HG03469 (cell line): ENCODE results near the gene SNN.

Experiments
- ATAC-seq: cut with Tn5 transposase; IDR thresholded peaks from one replicate; pipeline ENCODE4 v1.9.1; 2021; ENCODE audit warnings: mild to moderate bottlenecking, moderate library complexity, moderate number of reproducible peaks; ENCODE audit not compliant: unreplicated experiment

Gene SNN

GRCh38 chr16:11727796-11728543, 59.7 kb downstream of the SNN start:
- no peak for ATAC-seq
